K562 (cell line): Measurements from ENCODE around the gene CNBD2. TPM values are rescaled to one million over a fixed set of nuclear protein-coding genes. Genes with fewer than 3 reads are reported as not detected.

Source experiments
- ESRRA ChIP-seq: fragments of 450-650 bp; IDR thresholded peaks from 2 replicates; pipeline ENCODE4 v1.6.1; 2014; ENCODE audit warnings: low read depth, mild to moderate bottlenecking, moderate library complexity, borderline replicate concordance
- JUN ChIP-seq, 2 experiments: sonication (generic) in 1 of 2; formaldehyde crosslinking in 1 of 2; IDR thresholded peaks; 2 replicates each; pipeline versions ENCODE4 v1.6.1 to v1.8.0; 2012 to 2022; ENCODE audit warnings: borderline replicate concordance in 2 of 2, mild to moderate bottlenecking in 2 of 2, improper control_type of control experiment in 1 of 2, low read depth in 1 of 2, low read length in 1 of 2, missing genetic modification reagents in 1 of 2
- MTF1 ChIP-seq: fragments of 250-450 bp; sonication (Bioruptor Pico); IDR thresholded peaks from 2 replicates; pipeline ENCODE4 v1.9.0; 2021; ENCODE audit warnings: moderate library complexity, mild to moderate bottlenecking, inconsistent platforms, borderline replicate concordance
- PBX2 ChIP-seq, 2 experiments: IDR thresholded peaks in 1 of 2; conservative IDR thresholded peaks in 1 of 2; 2 replicates each; pipeline ENCODE4 v1.6.1; 2016; ENCODE audit warnings: low read depth in 2 of 2, mild to moderate bottlenecking in 1 of 2, missing compliant biosample characterization in 1 of 2, missing genetic modification characterization in 1 of 2, moderate library complexity in 1 of 2
- STAT5A ChIP-seq: IDR thresholded peaks from 2 replicates; pipeline ENCODE4 v1.6.1; 2012; ENCODE audit warnings: low read length, inconsistent platforms, borderline replicate concordance
- TCF3 ChIP-seq: sonication (generic); formaldehyde crosslinking; IDR thresholded peaks from 2 replicates; pipeline ENCODE4 v1.4.0; 2020; ENCODE audit warnings: mild to moderate bottlenecking, missing genetic modification reagents
- ZBTB5 ChIP-seq: fragments of 450-650 bp; IDR thresholded peaks from 2 replicates; pipeline ENCODE4 v1.6.1; 2017; ENCODE audit warnings: antibody characterized with exemption
- ZEB2 ChIP-seq: fragments of 450-650 bp; IDR thresholded peaks from 2 replicates; pipeline ENCODE4 v1.6.1; 2016
- ZNF140 ChIP-seq: fragments of 250-450 bp; sonication (Bioruptor Pico); IDR thresholded peaks from 2 replicates; pipeline ENCODE4 v1.8.0; 2021; ENCODE audit warnings: moderate library complexity, mild to moderate bottlenecking, inconsistent platforms
- ZNF584 ChIP-seq: fragments of 200-800 bp; sonication (Bioruptor generic); IDR thresholded peaks from 2 replicates; pipeline ENCODE4 v1.6.1; 2016; ENCODE audit warnings: low read depth, mild to moderate bottlenecking, missing genetic modification characterization, missing compliant biosample characterization
- polyA plus RNA-seq, 8 experiments: library from polyadenylated mRNA; depleted of rRNA in 4 of 8; stranded (reverse) in 5 of 8; unstranded in 3 of 8; fragments of >200 nt; fragmentation: Nextera tagmentation in 2 of 8; fragmentation: Illumina TruSeq in 1 of 8; extraction: Ambion mirVana in 2 of 8; extraction: Trizol in 1 of 8; gene quantifications; 2 replicates each; pipeline versions ENCODE4 v1.2.1 to v1.2.3, GENCODE V29; 2011 to 2014; ENCODE audit warnings: inconsistent platforms in 1 of 8, missing spikeins in 1 of 8
- total RNA-seq, 7 experiments: library from RNA; depleted of rRNA in 6 of 7; stranded (reverse); fragments of >200 nt in 6 of 7; fragmentation: Illumina TruSeq in 2 of 7; extraction: Trizol in 2 of 7; gene quantifications; 2 replicates each; pipeline versions ENCODE4 v1.2.1 to v1.2.3, GENCODE V29; 2011 to 2021; ENCODE audit warnings: low replicate concordance in 1 of 7
- TF ChIP-seq, protein P1 (sequence below): fragments of 450-650 bp; IDR thresholded peaks from 2 replicates; pipeline ENCODE4 v1.7.1; 2018; ENCODE audit warnings: mild to moderate bottlenecking, low read depth; ENCODE audit not compliant: partially characterized antibody
- TF ChIP-seq, protein P2 (sequence below): sonication (generic); formaldehyde crosslinking; IDR thresholded peaks from 2 replicates; pipeline ENCODE4 v1.8.0; 2022; ENCODE audit warnings: missing genetic modification reagents, mild to moderate bottlenecking, borderline replicate concordance

CNBD2 gene
- total and polyA plus RNA-seq, 9 of the 15 experiments (the other 6 are each of a cell fraction or from before 2014, with no cell fraction given) = 3.2 to 17.5 (median 5.3) TPM

GRCh38 chr20:36051318-36052116 is 83.1 kb downstream of the CNBD2 start (continued):
- TF ChIP-seq ZNF584 (no peak), ZBTB5 (no peak; the same call in 1 of the 2 replicates), JUN (IDR thresholded peaks at IDR 0.05; ENCODE audit: borderline replicate concordance, low read depth, low read length) (no peak), JUN (CRISPR knock-in tag; IDR thresholded peaks at IDR 0.05; ENCODE audit: borderline replicate concordance) (no peak), PBX2 (CRISPR knock-in tag; IDR thresholded peaks at IDR 0.05; ENCODE audit: low read depth) (no peak), PBX2 (tag; conservative IDR thresholded peaks at IDR 0.05; ENCODE audit: low read depth) (peak; percentile 71; the same call in 1 of the 2 replicates), MTF1 (CRISPR knock-in tag) (no peak), STAT5A (no peak; the same call in 1 of the 2 replicates), ESRRA (no peak), ZEB2 (peak; percentile 69), TCF3 (CRISPR knock-in tag) (no peak), ZNF140 (CRISPR knock-in tag) (no peak)
- TF ChIP-seq, protein P1, sequence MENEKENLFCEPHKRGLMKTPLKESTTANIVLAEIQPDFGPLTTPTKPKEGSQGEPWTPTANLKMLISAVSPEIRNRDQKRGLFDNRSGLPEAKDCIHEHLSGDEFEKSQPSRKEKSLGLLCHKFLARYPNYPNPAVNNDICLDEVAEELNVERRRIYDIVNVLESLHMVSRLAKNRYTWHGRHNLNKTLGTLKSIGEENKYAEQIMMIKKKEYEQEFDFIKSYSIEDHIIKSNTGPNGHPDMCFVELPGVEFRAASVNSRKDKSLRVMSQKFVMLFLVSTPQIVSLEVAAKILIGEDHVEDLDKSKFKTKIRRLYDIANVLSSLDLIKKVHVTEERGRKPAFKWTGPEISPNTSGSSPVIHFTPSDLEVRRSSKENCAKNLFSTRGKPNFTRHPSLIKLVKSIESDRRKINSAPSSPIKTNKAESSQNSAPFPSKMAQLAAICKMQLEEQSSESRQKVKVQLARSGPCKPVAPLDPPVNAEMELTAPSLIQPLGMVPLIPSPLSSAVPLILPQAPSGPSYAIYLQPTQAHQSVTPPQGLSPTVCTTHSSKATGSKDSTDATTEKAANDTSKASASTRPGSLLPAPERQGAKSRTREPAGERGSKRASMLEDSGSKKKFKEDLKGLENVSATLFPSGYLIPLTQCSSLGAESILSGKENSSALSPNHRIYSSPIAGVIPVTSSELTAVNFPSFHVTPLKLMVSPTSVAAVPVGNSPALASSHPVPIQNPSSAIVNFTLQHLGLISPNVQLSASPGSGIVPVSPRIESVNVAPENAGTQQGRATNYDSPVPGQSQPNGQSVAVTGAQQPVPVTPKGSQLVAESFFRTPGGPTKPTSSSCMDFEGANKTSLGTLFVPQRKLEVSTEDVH = no peak
- TF ChIP-seq, protein P2, sequence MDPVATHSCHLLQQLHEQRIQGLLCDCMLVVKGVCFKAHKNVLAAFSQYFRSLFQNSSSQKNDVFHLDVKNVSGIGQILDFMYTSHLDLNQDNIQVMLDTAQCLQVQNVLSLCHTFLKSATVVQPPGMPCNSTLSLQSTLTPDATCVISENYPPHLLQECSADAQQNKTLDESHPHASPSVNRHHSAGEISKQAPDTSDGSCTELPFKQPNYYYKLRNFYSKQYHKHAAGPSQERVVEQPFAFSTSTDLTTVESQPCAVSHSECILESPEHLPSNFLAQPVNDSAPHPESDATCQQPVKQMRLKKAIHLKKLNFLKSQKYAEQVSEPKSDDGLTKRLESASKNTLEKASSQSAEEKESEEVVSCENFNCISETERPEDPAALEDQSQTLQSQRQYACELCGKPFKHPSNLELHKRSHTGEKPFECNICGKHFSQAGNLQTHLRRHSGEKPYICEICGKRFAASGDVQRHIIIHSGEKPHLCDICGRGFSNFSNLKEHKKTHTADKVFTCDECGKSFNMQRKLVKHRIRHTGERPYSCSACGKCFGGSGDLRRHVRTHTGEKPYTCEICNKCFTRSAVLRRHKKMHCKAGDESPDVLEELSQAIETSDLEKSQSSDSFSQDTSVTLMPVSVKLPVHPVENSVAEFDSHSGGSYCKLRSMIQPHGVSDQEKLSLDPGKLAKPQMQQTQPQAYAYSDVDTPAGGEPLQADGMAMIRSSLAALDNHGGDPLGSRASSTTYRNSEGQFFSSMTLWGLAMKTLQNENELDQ (CRISPR knock-in tag) = no peak
